Tibial nerve (tissue), 4 donors: Measurements from ENCODE around the gene OGA. TPM values are rescaled to one million over a fixed set of nuclear protein-coding genes. Genes with fewer than 3 reads are reported as not detected.
A peak's percentile ranks its signal among the peaks of the same experiment; 100 is the strongest.

ENCODE experiments used
- DNase-seq, 2 donors: peaks; one replicate each; pipeline ENCODE4 v3.0.0-alpha.2; 2019; ENCODE audit warnings: low spot score in 2 of 2
- H3K27ac ChIP-seq, 4 donors: fragments of 200-600 bp; sonication (generic) in 3 of 4; one replicate each; pipeline ENCODE4 v1.5.1; 2017 to 2019; ENCODE audit warnings: mild to moderate bottlenecking in 1 of 4
- H3K27me3 ChIP-seq, 2 donors: fragments of 200-600 bp; sonication (generic) in 1 of 2; one replicate each; pipeline versions ENCODE4 v1.5.1 to v1.6.0; 2017 to 2019
- H3K36me3 ChIP-seq, 3 donors: fragments of 200-600 bp; sonication (generic); one replicate each; pipeline ENCODE4 v1.5.1; 2018 to 2019
- H3K4me1 ChIP-seq, 4 donors: fragments of 200-600 bp; sonication (generic) in 3 of 4; one replicate each; pipeline ENCODE4 v1.5.1; 2017 to 2019
- H3K4me3 ChIP-seq, 4 donors: fragments of 200-600 bp; sonication (generic) in 3 of 4; one replicate each; pipeline ENCODE4 v1.5.1; 2017 to 2019; ENCODE audit warnings: mild to moderate bottlenecking in 1 of 4, moderate library complexity in 1 of 4
- H3K9me3 ChIP-seq, 4 donors: fragments of 200-600 bp; sonication (generic) in 3 of 4; one replicate each; pipeline ENCODE4 v1.5.1; 2017 to 2019
- EP300 ChIP-seq, 2 donors: sonication (generic); formaldehyde crosslinking; IDR thresholded peaks; one replicate each; pipeline ENCODE4 v1.6.1; 2017; ENCODE audit warnings: antibody characterized with exemption in 2 of 2, mild to moderate bottlenecking in 1 of 2
- POLR2A ChIP-seq, 2 donors: fragments of 450-650 bp; IDR thresholded peaks; one replicate each; pipeline ENCODE4 v1.6.1; 2017; ENCODE audit warnings: antibody characterized with exemption in 2 of 2, mild to moderate bottlenecking in 2 of 2, moderate library complexity in 2 of 2
- WGBS, 2 donors: methylation state at CpG; one replicate each; pipeline ENCODE4 v1.1.5; 2018; 5-methylcytosine and 5-hydroxymethylcytosine counted together
- total RNA-seq, 4 donors: library from RNA; depleted of rRNA; stranded (reverse); fragments of >200 nt; gene quantifications; one replicate each; pipeline ENCODE4 v1.1.0, GENCODE V29; 2016
- TF ChIP-seq, protein P1 (sequence below), 5 experiments: fragments of 200-600 bp in 3 of 5; fragments of 450-650 bp in 2 of 5; sonication (generic) in 3 of 5; IDR thresholded peaks; one replicate each; pipeline ENCODE4 v1.5.1; 2016 to 2019; ENCODE audit warnings: antibody characterized with exemption in 5 of 5, mild to moderate bottlenecking in 3 of 5, moderate library complexity in 2 of 5

OGA gene
- total RNA-seq, 4 donors from 2014 or later = 206 to 249 (median 224) TPM

DNA sequence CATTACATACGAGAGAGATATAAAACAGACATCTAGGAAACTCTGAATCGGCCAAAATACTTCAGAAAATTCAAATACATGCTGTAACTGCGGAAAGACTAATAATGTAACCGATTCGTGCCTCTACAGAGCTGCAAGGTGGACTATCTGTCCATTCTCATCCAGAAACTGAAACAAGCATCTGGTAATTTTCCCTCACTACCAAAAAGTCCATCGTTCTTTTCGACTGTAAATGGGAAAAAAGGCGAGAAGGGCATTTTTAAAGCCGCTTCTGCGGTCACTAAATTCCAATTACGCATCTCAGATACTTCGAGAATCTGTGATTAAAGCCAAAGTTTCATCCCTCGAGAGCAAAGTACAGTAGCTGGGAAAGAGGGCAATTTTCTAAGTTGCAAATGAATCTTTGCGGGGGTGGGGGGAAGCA is 1.3 kb downstream of the OGA start:
- peak overlapping the region; percentile 93 to 96 (median 95) for H3K27ac ChIP-seq
- H3K4me1 ChIP-seq = peaks cover 0 to 48% (median 29%) of the 10 kb centered on the region in 4 donors
- WGBS, 2 donors = 0% methylated on average over 14 of the region's 14 CpGs
- H3K9me3 ChIP-seq = no peaks in the 10 kb centered on the region
- TF ChIP-seq, protein P1, sequence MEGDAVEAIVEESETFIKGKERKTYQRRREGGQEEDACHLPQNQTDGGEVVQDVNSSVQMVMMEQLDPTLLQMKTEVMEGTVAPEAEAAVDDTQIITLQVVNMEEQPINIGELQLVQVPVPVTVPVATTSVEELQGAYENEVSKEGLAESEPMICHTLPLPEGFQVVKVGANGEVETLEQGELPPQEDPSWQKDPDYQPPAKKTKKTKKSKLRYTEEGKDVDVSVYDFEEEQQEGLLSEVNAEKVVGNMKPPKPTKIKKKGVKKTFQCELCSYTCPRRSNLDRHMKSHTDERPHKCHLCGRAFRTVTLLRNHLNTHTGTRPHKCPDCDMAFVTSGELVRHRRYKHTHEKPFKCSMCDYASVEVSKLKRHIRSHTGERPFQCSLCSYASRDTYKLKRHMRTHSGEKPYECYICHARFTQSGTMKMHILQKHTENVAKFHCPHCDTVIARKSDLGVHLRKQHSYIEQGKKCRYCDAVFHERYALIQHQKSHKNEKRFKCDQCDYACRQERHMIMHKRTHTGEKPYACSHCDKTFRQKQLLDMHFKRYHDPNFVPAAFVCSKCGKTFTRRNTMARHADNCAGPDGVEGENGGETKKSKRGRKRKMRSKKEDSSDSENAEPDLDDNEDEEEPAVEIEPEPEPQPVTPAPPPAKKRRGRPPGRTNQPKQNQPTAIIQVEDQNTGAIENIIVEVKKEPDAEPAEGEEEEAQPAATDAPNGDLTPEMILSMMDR (IDR thresholded peaks at IDR 0.05) = no peak
- no peak for TF ChIP-seq EP300 (IDR thresholded peaks at IDR 0.05)
- no peak for TF ChIP-seq POLR2A (IDR thresholded peaks at IDR 0.05)
- peaks cover 0 to 7% (median 0%) of the 10 kb centered on the region in 3 donors for H3K36me3 ChIP-seq
- H3K27me3 ChIP-seq = no peaks in the 10 kb centered on the region
- peak overlapping the region; percentile 81 to 100 (median 97) for H3K4me3 ChIP-seq
- DNase-seq = no peak

DNA sequence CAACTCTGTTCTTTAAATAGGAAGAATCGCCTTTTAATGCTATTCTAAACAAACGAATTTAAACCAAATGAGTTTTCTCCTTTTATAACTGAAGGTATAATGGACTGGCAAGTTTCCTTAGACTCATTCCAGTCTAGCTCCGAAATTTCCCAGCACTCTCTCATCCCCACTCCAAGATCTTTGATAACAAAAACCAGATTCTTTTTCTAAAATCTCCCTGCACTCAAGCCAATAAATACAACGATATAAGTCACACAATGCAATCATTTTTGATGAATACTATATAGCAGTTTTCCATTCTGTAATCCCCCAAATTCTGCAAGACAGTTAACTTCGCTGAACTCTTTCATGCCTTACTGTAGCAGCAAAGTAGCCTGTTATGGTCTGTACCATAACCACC is 1.9 kb downstream of the OGA start:
- Histone ChIP-seq H3K9me3 (no peaks in the 10 kb centered on the region), H3K27me3 (no peaks in the 10 kb centered on the region), H3K36me3 (peaks cover 0 to 9% (median 0%) of the 10 kb centered on the region in 3 donors), H3K27ac (peak overlapping the region in 3 of 4 donors; percentile 6 to 95 (median 23)), H3K4me3 (peak overlapping the region; percentile 81 to 100 (median 97)), H3K4me1 (peaks cover 0 to 52% (median 29%) of the 10 kb centered on the region in 4 donors)
- DNase-seq = no peak
- no peak for TF ChIP-seq EP300 (IDR thresholded peaks at IDR 0.05)
- TF ChIP-seq, protein P1 (IDR thresholded peaks at IDR 0.05) = no peak
- no peak for TF ChIP-seq POLR2A (IDR thresholded peaks at IDR 0.05)
- 0 to 1% methylated on average over 5 of the region's 5 CpGs for WGBS, 2 donors

DNA sequence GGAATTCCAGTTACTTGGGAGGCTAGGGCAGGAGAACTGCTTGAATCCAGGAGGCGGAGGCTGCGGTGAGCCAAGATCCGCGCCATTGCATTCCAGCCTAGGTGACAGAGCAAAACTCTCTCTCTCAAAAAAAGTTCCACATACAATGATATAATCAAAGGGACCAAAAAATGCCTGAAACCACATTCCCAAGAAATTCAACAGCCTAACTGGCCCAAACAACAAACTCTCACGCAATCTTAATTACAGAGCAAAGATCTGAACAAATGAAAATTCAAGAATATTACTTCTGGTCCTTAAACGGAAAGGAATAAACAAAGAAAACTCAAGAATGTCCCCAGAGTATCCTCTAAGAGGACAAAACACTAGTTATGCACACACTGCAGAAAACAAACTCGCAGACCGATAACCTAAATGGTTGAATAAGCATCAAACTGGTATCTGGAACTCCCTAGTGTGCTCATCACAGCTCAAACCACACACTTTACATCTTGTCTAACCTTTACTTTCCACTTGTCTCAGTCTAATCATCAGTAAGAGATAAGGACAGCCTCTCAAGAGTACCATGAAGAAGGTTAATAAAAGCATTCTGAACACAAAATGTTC is 3.7 kb downstream of the OGA start:
- no peak for DNase-seq
- WGBS, 2 donors = 56 to 61% methylated on average over 8 of the region's 8 CpGs
- Histone ChIP-seq H3K4me1 (peaks cover 0 to 61% (median 28%) of the 10 kb centered on the region in 4 donors), H3K9me3 (no peaks in the 10 kb centered on the region), H3K4me3 (peak overlapping the region in 3 of 4 donors; percentile 81 to 100 (median 95)), H3K27me3 (no peaks in the 10 kb centered on the region), H3K36me3 (peaks cover 0 to 27% (median 8%) of the 10 kb centered on the region in 3 donors), H3K27ac (peak overlapping the region in 2 of 4 donors; percentile 4 to 34)
- TF ChIP-seq POLR2A (IDR thresholded peaks at IDR 0.05) = no peak

DNA sequence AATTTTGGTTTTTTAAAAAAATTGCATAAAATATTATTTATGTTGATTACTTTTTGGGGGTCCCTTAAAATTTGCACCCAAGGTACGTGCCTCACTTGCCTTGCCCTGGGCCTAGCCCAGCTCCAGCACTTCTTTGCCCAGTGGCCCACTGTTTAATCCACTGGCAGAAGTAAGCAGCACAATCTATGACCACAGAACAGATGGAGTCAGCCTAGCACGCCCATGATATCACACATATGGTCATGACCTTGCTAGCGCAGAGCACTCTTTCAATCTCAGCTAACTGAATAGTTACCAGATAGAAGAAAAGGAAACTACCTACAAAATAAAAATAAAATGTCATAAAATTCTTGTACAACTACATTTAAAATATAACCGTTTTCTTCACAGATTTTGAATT is 5.6 kb downstream of the OGA start:
- no peak overlapping the region for H3K27ac ChIP-seq
- 79 to 82% methylated on average over 4 of the region's 4 CpGs for WGBS, 2 donors
- H3K4me3 ChIP-seq = no peak overlapping the region
- no peaks in the 10 kb centered on the region for H3K27me3 ChIP-seq
- H3K36me3 ChIP-seq = peaks cover 0 to 47% (median 9%) of the 10 kb centered on the region in 3 donors
- TF ChIP-seq, protein P1 (IDR thresholded peaks at IDR 0.05) = no peak
- TF ChIP-seq EP300 (IDR thresholded peaks at IDR 0.05) = no peak
- no peak for TF ChIP-seq POLR2A (IDR thresholded peaks at IDR 0.05)
- DNase-seq = no peak
- no peaks in the 10 kb centered on the region for H3K9me3 ChIP-seq
- H3K4me1 ChIP-seq = peaks cover 0 to 52% (median 20%) of the 10 kb centered on the region in 4 donors

DNA sequence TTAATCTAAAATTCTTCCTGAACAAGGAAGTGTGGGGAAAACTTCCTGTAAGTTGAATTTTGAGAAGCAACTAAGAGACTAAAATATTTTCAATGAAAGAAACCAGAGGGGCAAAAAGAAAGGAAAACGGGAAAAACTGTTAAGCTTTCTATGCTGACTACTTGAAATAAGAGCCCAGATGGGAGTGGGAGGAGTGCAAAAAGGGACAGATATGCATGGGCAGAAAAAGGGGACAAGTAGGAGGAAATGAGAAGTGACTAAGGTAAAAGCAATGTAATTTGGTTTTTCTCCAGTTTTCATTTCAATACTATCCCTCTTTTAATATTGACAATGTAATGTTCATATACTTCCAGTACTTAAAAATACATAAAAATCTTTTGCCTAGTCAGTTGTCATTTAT is 11.1 kb downstream of the OGA start:
- Histone ChIP-seq H3K4me1 (peaks cover 0 to 27% (median 0%) of the 10 kb centered on the region in 4 donors), H3K9me3 (no peaks in the 10 kb centered on the region), H3K4me3 (no peak overlapping the region), H3K27ac (no peak overlapping the region), H3K27me3 (no peaks in the 10 kb centered on the region), H3K36me3 (peaks cover 4 to 97% (median 31%) of the 10 kb centered on the region in 3 donors)
- DNase-seq = no peak
- 45 to 53% methylated on average over 1 of the region's 1 CpG for WGBS, 2 donors
- TF ChIP-seq, protein P1 (IDR thresholded peaks at IDR 0.05) = no peak
- no peak for TF ChIP-seq EP300 (IDR thresholded peaks at IDR 0.05)
- no peak for TF ChIP-seq POLR2A (IDR thresholded peaks at IDR 0.05)
